ENCODE measurements around the gene RUNX1. TPM values are rescaled to one million over a fixed set of nuclear protein-coding genes. Genes with fewer than 3 reads are reported as not detected.

The RUNX1 gene
- total RNA-seq, 1 experiment from 2014 or later = 95.4 TPM

GRCh38 chr21:35035116-35035515, 14.0 kb downstream of the RUNX1 start:
- peaks cover under 1% of the 10 kb centered on the region for H3K36me3 Mint-ChIP-seq (ENCODE audit: insufficient read depth, unreplicated experiment)
- H3K9me3 Mint-ChIP-seq (ENCODE audit: low read depth, unreplicated experiment) = peaks cover 3% of the 10 kb centered on the region
- no peak overlapping the region for H3K27ac Mint-ChIP-seq (ENCODE audit: unreplicated experiment)
- no TSS peak for BruUV-seq (replicated peaks)
- no peak for TF ChIP-seq CTCF (IDR thresholded peaks at IDR 0.05; ENCODE audit: unreplicated experiment)
- no peaks in the 10 kb centered on the region for H3K27me3 Mint-ChIP-seq (ENCODE audit: unreplicated experiment)
- DNase-seq = no peak
- intact Hi-C loops (cut with micrococcal nuclease; ENCODE audit: unreplicated experiment) = no loop called here
- CTCF ChIA-PET = no interaction called here
- H3K4me3 Mint-ChIP-seq (ENCODE audit: low read depth, unreplicated experiment) = no peak overlapping the region
- no peaks in the 10 kb centered on the region for H3K4me1 Mint-ChIP-seq (ENCODE audit: low read depth, unreplicated experiment)

- no TSS peak for BruUV-seq (replicated peaks)
- Mint-ChIP-seq H3K4me3 (ENCODE audit: low read depth, unreplicated experiment) (no peak overlapping the region), H3K27me3 (ENCODE audit: unreplicated experiment) (no peaks in the 10 kb centered on the region), H3K4me1 (ENCODE audit: low read depth, unreplicated experiment) (no peaks in the 10 kb centered on the region), H3K9me3 (ENCODE audit: low read depth, unreplicated experiment) (peaks cover 3% of the 10 kb centered on the region), H3K36me3 (ENCODE audit: insufficient read depth, unreplicated experiment) (peaks cover 8% of the 10 kb centered on the region), H3K27ac (ENCODE audit: unreplicated experiment) (no peak overlapping the region)
- CTCF ChIA-PET = no interaction called here
- intact Hi-C loops (cut with micrococcal nuclease; ENCODE audit: unreplicated experiment) = no loop called here
- no peak for TF ChIP-seq CTCF (IDR thresholded peaks at IDR 0.05; ENCODE audit: unreplicated experiment)
- no peak for DNase-seq
Measured at GRCh38 chr21:35034203-35034926, 14.7 kb downstream of the RUNX1 start.

GRCh38 chr21:35032474-35033263, 16.4 kb downstream of the RUNX1 start:
- no peak for TF ChIP-seq CTCF (IDR thresholded peaks at IDR 0.05; ENCODE audit: unreplicated experiment)
- Mint-ChIP-seq H3K27ac (ENCODE audit: unreplicated experiment) (no peak overlapping the region), H3K4me1 (ENCODE audit: low read depth, unreplicated experiment) (no peaks in the 10 kb centered on the region), H3K36me3 (ENCODE audit: insufficient read depth, unreplicated experiment) (peaks cover 9% of the 10 kb centered on the region), H3K9me3 (ENCODE audit: low read depth, unreplicated experiment) (peaks cover 3% of the 10 kb centered on the region), H3K4me3 (ENCODE audit: low read depth, unreplicated experiment) (no peak overlapping the region), H3K27me3 (ENCODE audit: unreplicated experiment) (no peaks in the 10 kb centered on the region)
- no TSS peak for BruUV-seq (replicated peaks)
- DNase-seq = no peak
- intact Hi-C loops (cut with micrococcal nuclease; ENCODE audit: unreplicated experiment) = no loop called here
- CTCF ChIA-PET = interaction anchor here (0.5 kb wide), 1 partner anchor 57 kb away, joined by 4 read pairs; no protein-coding TSS in a partner anchor

- Mint-ChIP-seq H3K4me3 (ENCODE audit: low read depth, unreplicated experiment) (no peak overlapping the region), H3K27me3 (ENCODE audit: unreplicated experiment) (no peaks in the 10 kb centered on the region), H3K27ac (ENCODE audit: unreplicated experiment) (no peak overlapping the region), H3K4me1 (ENCODE audit: low read depth, unreplicated experiment) (no peaks in the 10 kb centered on the region), H3K36me3 (ENCODE audit: insufficient read depth, unreplicated experiment) (peaks cover 9% of the 10 kb centered on the region), H3K9me3 (ENCODE audit: low read depth, unreplicated experiment) (peaks cover 3% of the 10 kb centered on the region)
- CTCF ChIA-PET = interaction anchor here (0.6 kb wide), 1 partner anchor 373 kb away, joined by 4 read pairs; no protein-coding TSS in a partner anchor
- TF ChIP-seq CTCF (IDR thresholded peaks at IDR 0.05; ENCODE audit: unreplicated experiment) = no peak
- no TSS peak for BruUV-seq (replicated peaks)
- intact Hi-C loops (cut with micrococcal nuclease; ENCODE audit: unreplicated experiment) = no loop called here
- no peak for DNase-seq
Measured at GRCh38 chr21:35028451-35028978, 20.6 kb downstream of the RUNX1 start.
